Lung microvascular endothelial cell (primary cell): ENCODE measurements around the gene PLCXD1. TPM values are rescaled to one million over a fixed set of nuclear protein-coding genes. Genes with fewer than 3 reads are reported as not detected.
"Not testable (repeated sequence)": the region's sequence is repeated elsewhere in the genome, so short reads cannot be mapped to it uniquely, and the experiment has no call there.

Source experiments
- DNase-seq, 2 donors: peaks; one replicate each; pipeline versions ENCODE4 v3.0.0 to v3.0.0-alpha.2; 2010; ENCODE audit warnings: low read depth in 2 of 2
- total RNA-seq: library from RNA; depleted of rRNA; stranded (reverse); fragments of >200 nt; gene quantifications from 2 replicates; pipeline ENCODE4 v1.2.1, GENCODE V29; 2014

Gene PLCXD1
- total RNA-seq, 1 donor from 2014 or later, result 6.5 TPM

GRCh38 chrX:291411-291901, 10.3 kb downstream of the PLCXD1 start:
- no peak for DNase-seq

GRCh38 chrX:292900-293897, 12.0 kb downstream of the PLCXD1 start:
- DNase-seq, result no peak

- no peak for DNase-seq
Observed at GRCh38 chrX:295136-295535, 14.0 kb downstream of the PLCXD1 start.

GRCh38 chrX:298993-299392, 17.8 kb downstream of the PLCXD1 start:
- DNase-seq, result no peak

GRCh38 chrX:300334-300733, 19.2 kb downstream of the PLCXD1 start:
- DNase-seq, result no peak

GRCh38 chrX:302975-303374, 21.8 kb downstream of the PLCXD1 start:
- no peak for DNase-seq

GRCh38 chrX:305781-306613, 24.8 kb downstream of the PLCXD1 start:
- DNase-seq, result not testable (repeated sequence)

- not testable (repeated sequence) for DNase-seq
Observed at GRCh38 chrX:306614-307251, 25.6 kb downstream of the PLCXD1 start.

GRCh38 chrX:307261-308111, 26.3 kb downstream of the PLCXD1 start:
- DNase-seq, result no peak

GRCh38 chrX:308821-309520, 27.8 kb downstream of the PLCXD1 start:
- DNase-seq, result no peak

- no peak for DNase-seq
Observed at GRCh38 chrX:310621-311155, 29.5 kb downstream of the PLCXD1 start.

GRCh38 chrX:311156-312129, 30.3 kb downstream of the PLCXD1 start:
- no peak for DNase-seq

GRCh38 chrX:312621-313331, 31.6 kb downstream of the PLCXD1 start:
- no peak for DNase-seq

GRCh38 chrX:313546-313945, 32.4 kb downstream of the PLCXD1 start:
- no peak for DNase-seq

- DNase-seq, result no peak
Observed at GRCh38 chrX:314049-314448, 32.9 kb downstream of the PLCXD1 start.

- no peak for DNase-seq
Observed at GRCh38 chrX:314781-315595, 33.8 kb downstream of the PLCXD1 start.
